H1 (cell line): ENCODE measurements around the gene TTC6.

Experiments
- ATF2 ChIP-seq: IDR thresholded peaks from 2 replicates; pipeline ENCODE4 v1.6.1; 2012; ENCODE audit warnings: low read length, inconsistent platforms
- CEBPB ChIP-seq: IDR thresholded peaks from 2 replicates; pipeline ENCODE4 v1.6.1; 2012; ENCODE audit warnings: low read depth, low read length
- CTCF ChIP-seq, 3 experiments: IDR thresholded peaks; 1 replicate in 2 of 3; 2 replicates in 1 of 3; pipeline versions ENCODE4 v1.5.1 to v1.6.1; 2011; ENCODE audit warnings: low read length in 3 of 3, mild to moderate bottlenecking in 3 of 3, inconsistent platforms in 2 of 3, low read depth in 1 of 3, moderate library complexity in 1 of 3; ENCODE audit not compliant: insufficient read depth in 1 of 3; ENCODE audit errors: control extremely low read depth in 1 of 3
- EP300 ChIP-seq, 2 experiments: IDR thresholded peaks; 1 replicate in 1 of 2; 2 replicates in 1 of 2; pipeline ENCODE4 v1.6.1; 2011 to 2012; ENCODE audit warnings: low read depth in 2 of 2, low read length in 2 of 2, mild to moderate bottlenecking in 2 of 2, borderline replicate concordance in 1 of 2, inconsistent platforms in 1 of 2, moderate library complexity in 1 of 2
- EZH2 ChIP-seq: fragments of 200-600 bp; sonication (generic); IDR thresholded peaks from 2 replicates; pipeline ENCODE4 v1.7.1; 2012; ENCODE audit warnings: low read depth, mild to moderate bottlenecking, moderate library complexity, low read length, inconsistent platforms; ENCODE audit not compliant: severe bottlenecking
- JUND ChIP-seq: IDR thresholded peaks from 2 replicates; pipeline ENCODE4 v1.6.1; 2011; ENCODE audit warnings: mild to moderate bottlenecking, improper control_type of control experiment, low read length
- MAFK ChIP-seq: IDR thresholded peaks from 2 replicates; pipeline ENCODE4 v1.6.1; 2012; ENCODE audit warnings: low read depth, mild to moderate bottlenecking, improper control_type of control experiment, low read length
- POLR2A ChIP-seq, 2 experiments: IDR thresholded peaks; 1 replicate in 1 of 2; 2 replicates in 1 of 2; pipeline ENCODE4 v1.6.1; 2011; ENCODE audit warnings: low read depth in 2 of 2, low read length in 2 of 2, mild to moderate bottlenecking in 2 of 2; ENCODE audit errors: control extremely low read depth in 1 of 2
- POU5F1 ChIP-seq: IDR thresholded peaks from 2 replicates; pipeline ENCODE4 v1.6.1; 2011; ENCODE audit warnings: low read depth, mild to moderate bottlenecking, low read length, moderate library complexity
- TAF1 ChIP-seq: IDR thresholded peaks from 2 replicates; pipeline ENCODE4 v1.6.1; 2011; ENCODE audit warnings: mild to moderate bottlenecking, low read depth, low read length

- TF ChIP-seq CTCF (IDR thresholded peaks at IDR 0.05; ENCODE audit: control extremely low read depth in 1 of 3, insufficient read depth in 1 of 3, low read depth in 1 of 3, low read length in 3 of 3) = no peak
- no peak for TF ChIP-seq EZH2
- TF ChIP-seq EP300 (IDR thresholded peaks at IDR 0.05; ENCODE audit: borderline replicate concordance in 1 of 2, low read depth in 2 of 2, low read length in 2 of 2) = no peak
- TF ChIP-seq POU5F1 = no peak
- no peak for TF ChIP-seq TAF1
- no peak for TF ChIP-seq CEBPB
- no peak for TF ChIP-seq MAFK
- TF ChIP-seq JUND = no peak
- TF ChIP-seq POLR2A (IDR thresholded peaks at IDR 0.05; ENCODE audit: control extremely low read depth in 1 of 2, low read depth in 2 of 2, low read length in 2 of 2) = no peak
- TF ChIP-seq ATF2 = no peak
Observed at GRCh38 chr14:37589715-37590427, 5.6 kb upstream of the TTC6 start.
